ENCODE measurements around the gene PCNX2. TPM values are rescaled to one million over a fixed set of nuclear protein-coding genes. Genes with fewer than 3 reads are reported as not detected.
A peak's percentile ranks its signal among the peaks of the same experiment; 100 is the strongest.

The PCNX2 gene
- polyA plus RNA-seq, 1 donor (not counting 4 experiments of a cell fraction or from before 2014, with no cell fraction given), result 18.0 TPM

GRCh38 chr1:233097959-233098580 lies 197.5 kb downstream of the PCNX2 start:
- Histone ChIP-seq H3K9ac (ENCODE audit: control insufficient read depth, extremely low read depth, insufficient read depth, low read length) (peak overlapping the region; percentile 57), H3K9me1 (ENCODE audit: control insufficient read depth, extremely low read depth, insufficient read depth, low read length) (no peaks in the 10 kb centered on the region), H3K27ac (ENCODE audit: control insufficient read depth, insufficient read depth, low read length) (peak overlapping the region; percentile 86), H2AFZ (ENCODE audit: control insufficient read depth, low read length) (peak overlapping the region; percentile 37), H3K4me2 (ENCODE audit: control insufficient read depth, extremely low read depth, insufficient read depth, low read depth, low read length) (peak overlapping the region; percentile 67), H3K79me2 (ENCODE audit: control insufficient read depth, insufficient read depth, low read length) (no peaks in the 10 kb centered on the region), H3K4me3 (ENCODE audit: control insufficient read depth in 2 of 3, extremely low read depth in 1 of 3, insufficient read depth in 2 of 3, low read depth in 1 of 3, low read length in 3 of 3) (peak overlapping the region in 1 of 3 experiments; percentile 9), H3K9me3 (ENCODE audit: control insufficient read depth, low read depth, low read length) (no peaks in the 10 kb centered on the region), H3K27me3 (ENCODE audit: control insufficient read depth, extremely low read depth, insufficient read depth, low read length) (no peaks in the 10 kb centered on the region), H3K36me3 (ENCODE audit: control insufficient read depth in 2 of 2, extremely low read depth in 1 of 2, insufficient read depth in 2 of 2, low read length in 2 of 2) (no peaks in the 10 kb centered on the region), H4K20me1 (ENCODE audit: control insufficient read depth, extremely low read depth, insufficient read depth, low read length) (no peaks in the 10 kb centered on the region), H3K4me1 (ENCODE audit: control insufficient read depth, extremely low read depth, insufficient read depth, low read length) (peaks cover 24% of the 10 kb centered on the region)
- no peak for DNase-seq (ENCODE audit: low read depth, low spot score)
- dilution Hi-C loops (cut with MboI; ENCODE audit: extremely low pct_ligation_motif_present, low sequenced_read_pairs), result no loop called here
- no peak for TF ChIP-seq CTCF (optimal IDR thresholded peaks at IDR 0.05 in 1 of 3, IDR thresholded peaks at IDR 0.05 in 1 of 3, conservative IDR thresholded peaks at IDR 0.05 in 1 of 3; ENCODE audit: extremely low read depth in 1 of 3, insufficient read depth in 2 of 3, low read length in 3 of 3)
- TF ChIP-seq EZH2 (IDR thresholded peaks at IDR 0.05; ENCODE audit: low read length), result no peak
- peak; percentile 94 for FAIRE-seq

GRCh38 chr1:233097546-233097945 lies 198.0 kb downstream of the PCNX2 start:
- Histone ChIP-seq H3K9me3 (ENCODE audit: control insufficient read depth, low read depth, low read length) (no peaks in the 10 kb centered on the region), H3K9me1 (ENCODE audit: control insufficient read depth, extremely low read depth, insufficient read depth, low read length) (no peaks in the 10 kb centered on the region), H3K4me3 (ENCODE audit: control insufficient read depth in 2 of 3, extremely low read depth in 1 of 3, insufficient read depth in 2 of 3, low read depth in 1 of 3, low read length in 3 of 3) (no peak overlapping the region), H3K79me2 (ENCODE audit: control insufficient read depth, insufficient read depth, low read length) (no peaks in the 10 kb centered on the region), H2AFZ (ENCODE audit: control insufficient read depth, low read length) (peak overlapping the region; percentile 37), H3K36me3 (ENCODE audit: control insufficient read depth in 2 of 2, extremely low read depth in 1 of 2, insufficient read depth in 2 of 2, low read length in 2 of 2) (no peaks in the 10 kb centered on the region), H3K4me2 (ENCODE audit: control insufficient read depth, extremely low read depth, insufficient read depth, low read depth, low read length) (peak overlapping the region; percentile 67), H4K20me1 (ENCODE audit: control insufficient read depth, extremely low read depth, insufficient read depth, low read length) (no peaks in the 10 kb centered on the region), H3K27ac (ENCODE audit: control insufficient read depth, insufficient read depth, low read length) (peak overlapping the region; percentile 86), H3K27me3 (ENCODE audit: control insufficient read depth, extremely low read depth, insufficient read depth, low read length) (no peaks in the 10 kb centered on the region), H3K4me1 (ENCODE audit: control insufficient read depth, extremely low read depth, insufficient read depth, low read length) (peaks cover 24% of the 10 kb centered on the region), H3K9ac (ENCODE audit: control insufficient read depth, extremely low read depth, insufficient read depth, low read length) (peak overlapping the region; percentile 18)
- TF ChIP-seq CTCF (optimal IDR thresholded peaks at IDR 0.05 in 1 of 3, IDR thresholded peaks at IDR 0.05 in 1 of 3, conservative IDR thresholded peaks at IDR 0.05 in 1 of 3; ENCODE audit: extremely low read depth in 1 of 3, insufficient read depth in 2 of 3, low read length in 3 of 3) (no peak), EZH2 (IDR thresholded peaks at IDR 0.05; ENCODE audit: low read length) (no peak)
- DNase-seq (ENCODE audit: low read depth, low spot score) (no peak), FAIRE-seq (no peak)
- dilution Hi-C loops (cut with MboI; ENCODE audit: extremely low pct_ligation_motif_present, low sequenced_read_pairs), result no loop called here
